H1 (cell line): ENCODE results near the gene FLRT1. TPM values are rescaled to one million over a fixed set of nuclear protein-coding genes. Genes with fewer than 3 reads are reported as not detected.

ENCODE experiments used
- ATF2 ChIP-seq: IDR thresholded peaks from 2 replicates; pipeline ENCODE4 v1.6.1; 2012; ENCODE audit warnings: low read length, inconsistent platforms
- CTCF ChIP-seq, 3 experiments: IDR thresholded peaks; 1 replicate in 2 of 3; 2 replicates in 1 of 3; pipeline versions ENCODE4 v1.5.1 to v1.6.1; 2011; ENCODE audit warnings: low read length in 3 of 3, mild to moderate bottlenecking in 3 of 3, inconsistent platforms in 2 of 3, low read depth in 1 of 3, moderate library complexity in 1 of 3; ENCODE audit not compliant: insufficient read depth in 1 of 3; ENCODE audit errors: control extremely low read depth in 1 of 3
- MAFK ChIP-seq: IDR thresholded peaks from 2 replicates; pipeline ENCODE4 v1.6.1; 2012; ENCODE audit warnings: low read depth, mild to moderate bottlenecking, improper control_type of control experiment, low read length
- polyA plus RNA-seq, 7 experiments: library from polyadenylated mRNA; depleted of rRNA in 3 of 7; stranded (reverse) in 5 of 7; unstranded in 2 of 7; fragments of >200 nt in 5 of 7; fragments of 200-250 nt in 2 of 7; gene quantifications; 1 replicate in 5 of 7; 2 replicates in 1 of 7; 4 replicates in 1 of 7; pipeline versions ENCODE4 v1.2.1 to v1.2.3, GENCODE V29; 2011 to 2013; ENCODE audit warnings: missing spikeins in 2 of 7, mixed read lengths in 2 of 7
- total RNA-seq: library from RNA; stranded (reverse); fragmentation: NEBNext Ultra II Directional; extraction: Animal tissue kit (Norgen Biotek cat#: 25700); gene quantifications from 2 replicates; pipeline ENCODE4 v1.2.1, GENCODE V29; 2021

Gene FLRT1
- total and polyA plus RNA-seq, 2 of the 8 experiments (the other 6 are each of a cell fraction or from before 2014, with no cell fraction given): 0.14 to 0.28 TPM

- TF ChIP-seq CTCF (IDR thresholded peaks at IDR 0.05; ENCODE audit: control extremely low read depth in 1 of 3, insufficient read depth in 1 of 3, low read depth in 1 of 3, low read length in 3 of 3) (no peak), MAFK (no peak), ATF2 (no peak)
- TF ChIP-seq, all 59 proteins: peak for 0
These were observed 29.3 kb upstream of the FLRT1 start (continued) for GRCh38 chr11:64006398-64006797.
